Adrenal gland (tissue), 5 donors: Measurements from ENCODE around the gene BBS9.

Experiments used
- POLR2A ChIP-seq, 2 donors: fragments of 450-650 bp; IDR thresholded peaks; one replicate each; pipeline ENCODE4 v1.6.1; 2017; ENCODE audit warnings: antibody characterized with exemption in 2 of 2, mild to moderate bottlenecking in 2 of 2, moderate library complexity in 1 of 2
- TF ChIP-seq, protein P1 (sequence below), 6 experiments: fragments of 450-650 bp in 4 of 6; fragments of 200-600 bp in 2 of 6; sonication (generic) in 1 of 6; IDR thresholded peaks; 1 replicate in 5 of 6; 2 replicates in 1 of 6; pipeline versions ENCODE4 v1.5.1 to v1.8.0; 2016 to 2021; ENCODE audit warnings: antibody characterized with exemption in 6 of 6, mild to moderate bottlenecking in 2 of 6, moderate library complexity in 1 of 6
- donor health status: DM: no; HTN: no; CAD: no.

DNA sequence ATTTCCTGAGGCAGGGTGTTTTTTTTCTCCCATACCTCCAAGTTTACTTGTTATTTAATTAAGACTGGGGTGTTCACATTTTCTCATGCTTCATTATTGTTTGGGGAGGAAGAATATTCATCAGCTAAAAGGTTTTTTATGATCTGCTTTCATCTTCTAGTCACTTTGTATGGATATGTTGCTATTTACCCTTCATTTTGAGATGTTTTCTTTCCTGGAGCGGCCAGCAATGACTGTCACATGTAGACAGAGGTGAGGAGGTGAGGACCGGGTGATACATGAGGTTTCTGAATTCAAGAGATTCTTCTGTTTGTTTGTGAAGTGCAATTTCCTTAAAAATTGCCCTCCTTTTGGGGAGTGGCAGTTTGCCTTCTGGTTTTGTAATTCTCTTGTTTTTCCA, 514.2 kb downstream of the BBS9 start:
- TF ChIP-seq, protein P1, sequence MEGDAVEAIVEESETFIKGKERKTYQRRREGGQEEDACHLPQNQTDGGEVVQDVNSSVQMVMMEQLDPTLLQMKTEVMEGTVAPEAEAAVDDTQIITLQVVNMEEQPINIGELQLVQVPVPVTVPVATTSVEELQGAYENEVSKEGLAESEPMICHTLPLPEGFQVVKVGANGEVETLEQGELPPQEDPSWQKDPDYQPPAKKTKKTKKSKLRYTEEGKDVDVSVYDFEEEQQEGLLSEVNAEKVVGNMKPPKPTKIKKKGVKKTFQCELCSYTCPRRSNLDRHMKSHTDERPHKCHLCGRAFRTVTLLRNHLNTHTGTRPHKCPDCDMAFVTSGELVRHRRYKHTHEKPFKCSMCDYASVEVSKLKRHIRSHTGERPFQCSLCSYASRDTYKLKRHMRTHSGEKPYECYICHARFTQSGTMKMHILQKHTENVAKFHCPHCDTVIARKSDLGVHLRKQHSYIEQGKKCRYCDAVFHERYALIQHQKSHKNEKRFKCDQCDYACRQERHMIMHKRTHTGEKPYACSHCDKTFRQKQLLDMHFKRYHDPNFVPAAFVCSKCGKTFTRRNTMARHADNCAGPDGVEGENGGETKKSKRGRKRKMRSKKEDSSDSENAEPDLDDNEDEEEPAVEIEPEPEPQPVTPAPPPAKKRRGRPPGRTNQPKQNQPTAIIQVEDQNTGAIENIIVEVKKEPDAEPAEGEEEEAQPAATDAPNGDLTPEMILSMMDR (IDR thresholded peaks at IDR 0.05), result no peak
- no peak for TF ChIP-seq POLR2A (IDR thresholded peaks at IDR 0.05)
